Hepatocyte (in vitro differentiated cells): ENCODE measurements around the gene GPAT2. TPM values are rescaled to one million over a fixed set of nuclear protein-coding genes. Genes with fewer than 3 reads are reported as not detected.

Experiments used
- DNase-seq: peaks from one replicate; pipeline ENCODE4 v3.0.0-alpha.2; 2016; ENCODE audit warnings: low spot score
- H2AFZ ChIP-seq: fragments of 200-600 bp; sonication (generic); 2 replicates; pipeline ENCODE4 v1.6.0; 2016; ENCODE audit warnings: antibody characterized with exemption, mild to moderate bottlenecking
- H3K27ac ChIP-seq: fragments of 200-600 bp; sonication (generic); 2 replicates; pipeline ENCODE4 v1.5.1; 2016; ENCODE audit warnings: mild to moderate bottlenecking
- H3K27me3 ChIP-seq: fragments of 200-600 bp; sonication (generic); 2 replicates; pipeline ENCODE4 v1.6.1; 2016
- H3K36me3 ChIP-seq: fragments of 200-600 bp; sonication (generic); replicated peaks from 2 replicates; pipeline ENCODE4 v1.5.1; 2016; ENCODE audit warnings: low read depth; ENCODE audit not compliant: insufficient read depth
- H3K4me1 ChIP-seq: fragments of 200-600 bp; sonication (generic); 2 replicates; pipeline ENCODE4 v1.5.1; 2016; ENCODE audit warnings: mild to moderate bottlenecking, moderate library complexity; ENCODE audit not compliant: insufficient read depth
- H3K4me2 ChIP-seq: fragments of 200-600 bp; sonication (generic); 2 replicates; pipeline ENCODE4 v1.6.0; 2016
- H3K4me3 ChIP-seq: fragments of 200-600 bp; sonication (generic); 2 replicates; pipeline ENCODE4 v1.5.1; 2016; ENCODE audit warnings: mild to moderate bottlenecking
- H3K79me2 ChIP-seq: fragments of 200-600 bp; sonication (generic); 2 replicates; pipeline ENCODE4 v1.6.0; 2017; ENCODE audit warnings: mild to moderate bottlenecking
- H3K9me2 ChIP-seq: fragments of 200-600 bp; sonication (generic); replicated peaks from 2 replicates; pipeline ENCODE4 v1.6.0; 2017; ENCODE audit warnings: mild to moderate bottlenecking; ENCODE audit not compliant: insufficient read depth
- H3K9me3 ChIP-seq: fragments of 200-600 bp; sonication (generic); 2 replicates; pipeline ENCODE4 v1.5.1; 2016; ENCODE audit warnings: low read depth, mild to moderate bottlenecking
- H4K20me1 ChIP-seq: fragments of 200-600 bp; sonication (generic); 2 replicates; pipeline ENCODE4 v1.6.0; 2016; ENCODE audit warnings: mild to moderate bottlenecking; ENCODE audit not compliant: insufficient read depth, poor library complexity, severe bottlenecking
- CTCF ChIP-seq: fragments of 200-600 bp; sonication (generic); IDR thresholded peaks from 2 replicates; pipeline ENCODE4 v1.5.1; 2016; ENCODE audit warnings: antibody characterized with exemption, mild to moderate bottlenecking; ENCODE audit not compliant: poor library complexity
- EZH2 ChIP-seq: fragments of 200-600 bp; sonication (generic); IDR thresholded peaks from 2 replicates; pipeline ENCODE4 v1.6.1; 2016; ENCODE audit warnings: antibody characterized with exemption, mild to moderate bottlenecking, borderline replicate concordance
- EZH2phosphoT487 ChIP-seq: fragments of 200-600 bp; sonication (generic); IDR thresholded peaks from one replicate; pipeline ENCODE4 v1.6.1; 2018; ENCODE audit warnings: antibody characterized with exemption, mild to moderate bottlenecking, low read depth, moderate library complexity; ENCODE audit not compliant: unreplicated experiment, severe bottlenecking
- WGBS: methylation state at CpG from one replicate; pipeline ENCODE4 v1.1.6; 2016; ENCODE audit warnings: low lambda C conversion rate; ENCODE audit errors: missing lambda C conversion rate; 5-methylcytosine and 5-hydroxymethylcytosine counted together
- polyA plus RNA-seq: library from polyadenylated mRNA; unstranded; fragments of >200 nt; fragmentation: Nextera tagmentation; extraction: Ambion mirVana; gene quantifications from 2 replicates; pipeline ENCODE4 v1.2.1, GENCODE V29; 2016
- total RNA-seq: library from RNA; depleted of rRNA; stranded (reverse); fragments of >200 nt; gene quantifications from 2 replicates; pipeline ENCODE4 v1.2.3, GENCODE V29; 2014

Gene GPAT2
- total and polyA plus RNA-seq, 2 experiments from 2014 or later, result 0.31 TPM; not detected in 1

- H3K4me2 ChIP-seq, result no peak overlapping the region
- H4K20me1 ChIP-seq, result no peaks in the 10 kb centered on the region
- H3K27ac ChIP-seq, result no peak overlapping the region
- H3K9me2 ChIP-seq, result no peaks in the 10 kb centered on the region
- no peaks in the 10 kb centered on the region for H3K4me1 ChIP-seq
- H3K27me3 ChIP-seq, result no peaks in the 10 kb centered on the region
- H3K36me3 ChIP-seq, result no peaks in the 10 kb centered on the region
- H3K4me3 ChIP-seq, result no peak overlapping the region
- no peak overlapping the region for H2AFZ ChIP-seq
- no peaks in the 10 kb centered on the region for H3K9me3 ChIP-seq
- no peak for DNase-seq
- 92% methylated on average over 14 of the region's 14 CpGs for WGBS
- no peaks in the 10 kb centered on the region for H3K79me2 ChIP-seq
- TF ChIP-seq EZH2 (no peak), CTCF (no peak), EZH2phosphoT487 (no peak)
Measured at GRCh38 chr2:96082211-96083063, 47.7 kb upstream of the GPAT2 start.

- no peak for TF ChIP-seq EZH2phosphoT487
- no peak for TF ChIP-seq CTCF
- no peak for TF ChIP-seq EZH2
- Histone ChIP-seq H4K20me1 (no peaks in the 10 kb centered on the region), H3K4me2 (no peak overlapping the region), H3K9me3 (no peaks in the 10 kb centered on the region), H3K79me2 (no peaks in the 10 kb centered on the region), H3K4me1 (no peaks in the 10 kb centered on the region), H3K36me3 (no peaks in the 10 kb centered on the region), H3K4me3 (no peak overlapping the region), H2AFZ (no peak overlapping the region), H3K9me2 (no peaks in the 10 kb centered on the region), H3K27me3 (no peaks in the 10 kb centered on the region), H3K27ac (no peak overlapping the region)
- WGBS, result 93% methylated on average over 2 of the region's 2 CpGs
- DNase-seq, result no peak
Measured at GRCh38 chr2:96081042-96081441, 46.3 kb upstream of the GPAT2 start.

GRCh38 chr2:96075199-96075771, 40.6 kb upstream of the GPAT2 start:
- Histone ChIP-seq H3K79me2 (no peaks in the 10 kb centered on the region), H3K9me3 (no peaks in the 10 kb centered on the region), H3K36me3 (no peaks in the 10 kb centered on the region), H4K20me1 (no peaks in the 10 kb centered on the region), H3K4me2 (no peak overlapping the region), H2AFZ (no peak overlapping the region), H3K4me1 (no peaks in the 10 kb centered on the region), H3K27ac (no peak overlapping the region), H3K9me2 (no peaks in the 10 kb centered on the region), H3K27me3 (no peaks in the 10 kb centered on the region), H3K4me3 (no peak overlapping the region)
- TF ChIP-seq CTCF (no peak), EZH2phosphoT487 (no peak), EZH2 (no peak)
- no peak for DNase-seq
- WGBS, result 85% methylated on average over 2 of the region's 2 CpGs
